ENCODE measurements around the gene IRF4.
A peak's percentile ranks its signal among the peaks of the same experiment; 100 is the strongest.

IRF4 gene

GRCh38 chr6:444653-445275, 53.2 kb downstream of the IRF4 start:
- DNase-seq (ENCODE audit: low read depth) = peak; percentile 39

- DNase-seq (ENCODE audit: low read depth) = no peak
Measured at GRCh38 chr6:445571-446417, 54.2 kb downstream of the IRF4 start.

GRCh38 chr6:446418-447366, 55.1 kb downstream of the IRF4 start:
- DNase-seq (ENCODE audit: low read depth) = peak; percentile 93

GRCh38 chr6:447381-448165, 56.0 kb downstream of the IRF4 start:
- peak; percentile 36 for DNase-seq (ENCODE audit: low read depth)

GRCh38 chr6:448296-449056, 56.9 kb downstream of the IRF4 start:
- DNase-seq (ENCODE audit: low read depth) = no peak

- DNase-seq (ENCODE audit: low read depth) = no peak
Measured at GRCh38 chr6:449057-449430, 57.5 kb downstream of the IRF4 start.

- DNase-seq (ENCODE audit: low read depth) = no peak
Measured at GRCh38 chr6:449486-450419, 58.2 kb downstream of the IRF4 start.

GRCh38 chr6:451336-451735, 59.8 kb downstream of the IRF4 start:
- no peak for DNase-seq (ENCODE audit: low read depth)

- DNase-seq (ENCODE audit: low read depth) = no peak
Measured at GRCh38 chr6:451847-452246, 60.3 kb downstream of the IRF4 start.

GRCh38 chr6:452301-453067, 60.9 kb downstream of the IRF4 start:
- DNase-seq (ENCODE audit: low read depth) = no peak

- no peak for DNase-seq (ENCODE audit: low read depth)
Measured at GRCh38 chr6:453152-453551, 61.6 kb downstream of the IRF4 start.

GRCh38 chr6:454148-454991, 62.8 kb downstream of the IRF4 start:
- no peak for DNase-seq (ENCODE audit: low read depth)

GRCh38 chr6:455006-455585, 63.5 kb downstream of the IRF4 start:
- no peak for DNase-seq (ENCODE audit: low read depth)

- no peak for DNase-seq (ENCODE audit: low read depth)
Measured at GRCh38 chr6:455835-456234, 64.3 kb downstream of the IRF4 start.

GRCh38 chr6:456358-456867, 64.9 kb downstream of the IRF4 start:
- no peak for DNase-seq (ENCODE audit: low read depth)

- DNase-seq (ENCODE audit: low read depth) = no peak
Measured at GRCh38 chr6:456887-457286, 65.3 kb downstream of the IRF4 start.

Data from activated T-cell treated with anti-CD3 and anti-CD28 coated beads for 24 hours (primary cell).